Stimulated activated CD8-positive, alpha-beta memory T cell treated with anti-CD3 and anti-CD28 coated beads, Interleukin-15, amount 100 ng/mL, for 4 hours (primary cell): ENCODE measurements around the gene LRRC27.

Experiments used
- DNase-seq, 2 donors: peaks; one replicate each; pipeline ENCODE4 v3.0.0-alpha.2; 2020; ENCODE audit warnings: low read depth in 2 of 2

LRRC27 gene

GRCh38 chr10:132301371-132302330, 30.3 kb upstream of the LRRC27 start:
- DNase-seq, result no peak

GRCh38 chr10:132302421-132303310, 29.3 kb upstream of the LRRC27 start:
- no peak for DNase-seq

GRCh38 chr10:132303361-132304115, 28.5 kb upstream of the LRRC27 start:
- DNase-seq, result no peak

GRCh38 chr10:132304756-132305509, 27.1 kb upstream of the LRRC27 start:
- DNase-seq, result no peak

GRCh38 chr10:132305654-132306342, 26.2 kb upstream of the LRRC27 start:
- DNase-seq, result no peak

GRCh38 chr10:132306343-132306685, 25.7 kb upstream of the LRRC27 start:
- DNase-seq, result no peak

- DNase-seq, result peak in 1 of 2 donors; percentile 28
These were observed 24.9 kb upstream of the LRRC27 start for GRCh38 chr10:132306864-132307751.

GRCh38 chr10:132307823-132308586, 24.0 kb upstream of the LRRC27 start, which contains the start of gene STK32C:
Gene STK32C (minus strand): TSS chr10:132307950. CDS start chr10:132307833, 117 bp downstream.
- peak; percentile 81 for DNase-seq

GRCh38 chr10:132308587-132309470, 23.2 kb upstream of the LRRC27 start:
- DNase-seq, result no peak

- DNase-seq, result no peak
These were observed 22.5 kb upstream of the LRRC27 start for GRCh38 chr10:132309471-132309865.

- DNase-seq, result no peak
These were observed 22.0 kb upstream of the LRRC27 start for GRCh38 chr10:132309879-132310591.

GRCh38 chr10:132310701-132311337, 21.2 kb upstream of the LRRC27 start:
- DNase-seq, result no peak

GRCh38 chr10:132311338-132311939, 20.6 kb upstream of the LRRC27 start:
- no peak for DNase-seq

GRCh38 chr10:132313305-132313704, 18.7 kb upstream of the LRRC27 start:
- DNase-seq, result no peak

- no peak for DNase-seq
These were observed 18.1 kb upstream of the LRRC27 start for GRCh38 chr10:132313865-132314264.

GRCh38 chr10:132314336-132314735, 17.7 kb upstream of the LRRC27 start:
- DNase-seq, result no peak
